Measurements from ENCODE around the gene TXNDC12.

- TF ChIP-seq CTCF (IDR thresholded peaks at IDR 0.05; ENCODE audit: low read depth, low read length) (no peak), MAX (IDR thresholded peaks at IDR 0.05; ENCODE audit: low read depth, low read length) (no peak), POLR2A (IDR thresholded peaks at IDR 0.05; ENCODE audit: extremely low read depth, insufficient read length) (no peak), MYC (IDR thresholded peaks at IDR 0.05; ENCODE audit: low read depth, low read length) (no peak)
These were observed 3.0 kb upstream of the TXNDC12 start for GRCh38 chr1:52057876-52058415.
